COLO668 (cell line): ENCODE results near the gene HSFX4.
"Not testable (repeated sequence)": the region's sequence is repeated elsewhere in the genome, so short reads cannot be mapped to it uniquely, and the experiment has no call there.

ENCODE experiments used
- DNase-seq: peaks from one replicate; lab custom pipeline; 2025; ENCODE audit not compliant: unreplicated experiment; lab: John Stamatoyannopoulos, UW

Gene HSFX4, protein sequence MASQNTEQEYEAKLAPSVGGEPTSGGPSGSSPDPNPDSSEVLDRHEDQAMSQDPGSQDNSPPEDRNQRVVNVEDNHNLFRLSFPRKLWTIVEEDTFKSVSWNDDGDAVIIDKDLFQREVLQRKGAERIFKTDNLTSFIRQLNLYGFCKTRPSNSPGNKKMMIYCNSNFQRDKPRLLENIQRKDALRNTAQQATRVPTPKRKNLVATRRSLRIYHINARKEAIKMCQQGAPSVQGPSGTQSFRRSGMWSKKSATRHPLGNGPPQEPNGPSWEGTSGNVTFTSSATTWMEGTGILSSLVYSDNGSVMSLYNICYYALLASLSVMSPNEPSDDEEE

GRCh38 chrX:149929400-149929799 lies at the start of gene HSFX4:
HSFX4 (plus strand) TSS chrX:149929573; CDS start chrX:149929645, 72 bp downstream.
- DNase-seq, result not testable (repeated sequence)

DNA sequence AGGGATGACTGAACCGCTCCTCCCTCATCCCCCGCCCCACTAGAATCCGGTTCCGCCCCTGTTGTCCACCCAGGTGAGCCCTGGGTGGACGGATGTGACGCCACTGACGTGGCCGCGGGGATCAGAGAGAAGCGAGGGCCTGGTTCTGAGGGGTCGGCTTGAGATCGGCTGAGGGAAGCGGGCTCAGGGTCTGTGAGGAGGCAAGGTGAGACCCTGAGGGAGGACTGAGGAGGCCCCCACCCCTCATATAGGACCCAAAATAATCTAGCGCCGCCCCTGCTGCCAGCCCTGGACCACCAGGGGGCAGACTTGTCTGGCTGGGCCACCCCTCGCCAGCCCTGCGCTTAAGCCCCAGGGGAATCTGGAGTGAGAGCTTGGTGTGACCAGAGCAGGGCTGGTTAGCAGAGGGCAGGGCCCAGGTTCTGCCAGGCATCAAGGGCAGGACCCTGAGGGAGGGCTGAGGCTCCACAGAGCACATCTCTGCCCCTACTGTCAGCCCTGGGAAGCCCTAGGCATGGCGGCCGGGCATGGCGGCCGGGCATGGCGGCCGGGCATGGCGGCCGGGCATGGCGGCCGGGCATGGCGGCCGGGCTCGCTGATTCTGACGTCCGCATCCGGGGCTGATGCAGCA lies 48.2 kb upstream of the HSFX4 start, which contains the start of gene MAGEA8:
MAGEA8 (plus strand) TSS at position 103 of the 631 bp plus-strand sequence. CDS start 3,090 bp downstream, outside the sequence.
- DNase-seq, result no peak

- DNase-seq, result not testable (repeated sequence)
Measured at GRCh38 chrX:149890828-149891227, 38.5 kb upstream of the HSFX4 start.

GRCh38 chrX:149898554-149898953 lies 30.8 kb upstream of the HSFX4 start:
- DNase-seq, result no peak

- no peak for DNase-seq
Measured at GRCh38 chrX:149903889-149904748, 25.3 kb upstream of the HSFX4 start.

- no peak for DNase-seq
Measured at GRCh38 chrX:149908308-149908707, 21.1 kb upstream of the HSFX4 start.

GRCh38 chrX:149908727-149909126 lies 20.6 kb upstream of the HSFX4 start:
- no peak for DNase-seq

DNA sequence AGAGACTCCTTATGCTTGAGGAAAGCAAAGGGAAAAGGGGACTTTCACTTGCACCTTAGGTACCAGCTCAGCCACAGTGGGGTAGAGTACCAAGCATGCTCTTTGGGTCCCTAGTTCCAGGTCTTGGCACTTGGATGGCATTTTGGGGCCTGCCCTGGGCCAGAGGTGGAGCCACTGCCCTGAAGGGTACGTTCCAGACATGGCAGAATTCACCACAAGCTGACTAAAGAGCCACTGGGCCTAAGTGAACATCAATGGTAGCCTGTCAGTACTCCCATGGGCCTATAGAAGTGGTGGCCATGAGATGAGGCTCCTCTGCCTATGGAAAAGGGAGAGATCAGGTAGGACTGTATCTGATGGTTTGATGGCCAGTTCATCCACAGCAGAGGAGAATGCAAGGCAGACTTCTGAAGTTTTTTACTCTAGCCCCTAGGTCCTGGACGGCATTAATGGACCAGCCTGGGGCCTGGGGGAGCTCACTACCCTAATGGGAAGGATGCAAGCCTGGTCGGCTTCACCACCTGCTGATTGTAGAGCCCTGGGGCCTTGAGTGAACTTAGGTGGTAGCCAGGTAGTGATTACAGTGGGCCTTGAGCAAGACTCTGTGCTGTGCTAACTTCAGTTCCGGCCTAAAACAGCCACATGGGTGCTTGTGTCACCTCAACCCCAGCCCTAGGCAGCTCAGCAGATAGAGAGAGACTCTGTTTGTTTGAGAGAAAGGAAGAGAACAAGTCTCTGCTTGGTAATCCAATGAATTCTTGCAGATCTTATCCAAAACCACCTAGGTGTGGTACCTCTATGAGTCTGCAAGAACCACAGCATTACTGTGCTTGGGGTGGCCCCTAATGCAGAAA lies 19.8 kb upstream of the HSFX4 start:
- DNase-seq, result no peak

GRCh38 chrX:149910178-149910695 lies 19.1 kb upstream of the HSFX4 start:
- DNase-seq, result no peak

GRCh38 chrX:149916745-149917392 lies 12.5 kb upstream of the HSFX4 start:
- DNase-seq, result no peak

GRCh38 chrX:149923836-149924235 lies 5.5 kb upstream of the HSFX4 start:
- DNase-seq, result not testable (repeated sequence)

DNA sequence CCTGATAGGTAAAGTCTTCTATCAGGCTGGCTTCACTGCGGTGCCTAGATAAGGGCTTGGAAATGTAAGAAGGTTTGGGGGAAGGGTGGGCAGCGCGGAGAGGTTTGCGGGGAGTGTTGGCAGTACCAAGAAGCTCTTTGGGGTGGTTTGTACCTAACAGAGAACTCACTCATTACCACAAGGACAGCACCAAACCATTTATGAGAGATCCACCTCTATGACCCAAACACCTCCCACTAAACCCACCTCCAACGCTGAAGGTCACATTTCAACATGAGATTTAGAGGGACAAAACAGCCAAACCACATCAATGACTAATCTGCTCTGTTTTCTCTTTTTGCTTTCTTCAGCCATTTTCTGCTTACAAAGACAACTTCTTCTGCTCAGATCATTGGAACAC lies 4.9 kb upstream of the HSFX4 start:
- DNase-seq, result not testable (repeated sequence)

GRCh38 chrX:149927245-149927963 lies 2.0 kb upstream of the HSFX4 start:
- DNase-seq, result not testable (repeated sequence)

DNA sequence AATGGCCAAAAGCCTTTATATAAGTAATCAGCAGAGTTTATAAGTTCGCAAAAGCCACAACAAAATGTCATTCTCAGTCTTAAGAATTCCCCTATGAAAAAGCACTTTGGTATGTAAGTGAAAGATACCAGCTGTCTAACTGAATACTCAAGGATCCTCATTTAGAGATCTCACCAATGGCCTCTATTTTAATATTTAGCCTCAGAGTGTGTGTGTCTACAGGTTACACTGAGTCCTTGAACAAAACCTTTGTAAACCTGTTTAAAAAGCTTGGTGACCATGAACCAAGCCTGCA lies 1.5 kb upstream of the HSFX4 start:
- DNase-seq, result not testable (repeated sequence)

GRCh38 chrX:149928635-149929034 lies 738 bp upstream of the HSFX4 start:
- DNase-seq, result not testable (repeated sequence)

DNA sequence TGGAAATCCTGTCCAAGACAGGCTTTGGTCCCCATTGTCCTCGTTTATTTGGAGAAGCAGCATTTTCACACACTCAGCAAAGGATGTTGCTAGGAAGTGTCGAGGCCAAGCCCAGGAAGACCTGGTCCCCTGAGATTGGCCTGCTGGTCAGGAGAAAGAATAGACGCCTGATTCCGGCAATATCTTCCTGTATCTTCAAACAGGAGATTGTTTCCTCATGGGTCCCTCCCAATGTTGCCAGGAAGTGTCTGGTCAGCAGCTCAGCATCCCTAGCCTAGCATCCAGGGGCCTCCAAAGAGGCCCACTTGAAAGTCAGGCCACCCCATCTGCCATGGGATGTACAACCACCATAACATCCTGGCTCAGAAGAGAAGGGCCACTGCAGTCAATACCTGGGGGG lies 2.0 kb downstream of the HSFX4 start:
- DNase-seq, result not testable (repeated sequence)

DNA sequence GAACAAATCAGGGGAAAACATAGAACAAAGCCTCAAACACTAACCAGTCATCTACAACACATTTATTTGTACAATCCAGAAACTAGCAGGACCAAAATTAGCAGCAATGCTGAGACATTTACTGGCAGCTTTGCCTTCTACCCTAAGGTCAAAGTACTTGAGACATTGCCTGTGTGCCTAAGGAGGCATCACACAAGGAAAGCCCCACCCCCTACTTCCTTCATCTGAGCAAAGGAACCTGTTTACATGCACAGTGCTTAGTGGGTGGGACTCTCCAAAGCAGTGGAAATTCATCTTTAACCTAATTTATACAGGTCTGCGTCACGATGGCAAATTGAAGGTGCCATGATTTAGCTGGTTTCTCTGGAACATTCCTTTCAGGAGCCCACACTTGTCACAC lies 2.8 kb downstream of the HSFX4 start:
- not testable (repeated sequence) for DNase-seq

GRCh38 chrX:149932970-149933369 lies 3.6 kb downstream of the HSFX4 start:
- DNase-seq, result not testable (repeated sequence)

DNA sequence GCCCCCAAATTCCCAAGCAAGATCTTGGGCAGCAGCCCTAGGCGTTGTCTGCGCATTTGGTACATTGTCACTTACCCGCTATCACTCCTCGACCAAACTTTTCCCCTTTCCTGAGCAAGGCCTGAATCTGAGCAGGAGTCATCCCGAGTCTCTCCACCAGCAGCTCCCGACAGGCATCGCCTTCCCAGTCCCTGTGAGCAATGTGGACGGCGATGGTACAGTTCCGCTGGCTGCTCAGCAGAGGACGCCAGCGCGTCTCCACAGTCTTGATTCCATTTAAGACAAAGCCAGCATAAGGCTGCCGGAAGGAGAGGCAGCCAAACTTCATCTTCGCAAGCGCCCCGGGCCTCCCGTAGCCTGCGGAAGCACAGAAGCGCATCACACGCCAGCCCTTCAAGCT lies 4.2 kb downstream of the HSFX4 start:
- not testable (repeated sequence) for DNase-seq
